Kidney (tissue), 14 donors: ENCODE data around the gene HTRA3. TPM values are rescaled to one million over a fixed set of nuclear protein-coding genes. Genes with fewer than 3 reads are reported as not detected.

ENCODE experiments used
- DNase-seq, 5 donors: peaks; one replicate each; pipeline ENCODE4 v3.0.0-alpha.2; 2013 to 2020
- FAIRE-seq: peaks from 2 replicates; lab custom pipeline; 2012; peaks lifted over from hg19 to GRCh38; lab: Jason Lieb, UNC
- H3K27ac ChIP-seq, 2 donors: one replicate each; pipeline ENCODE4 v1.7.0; 2013; ENCODE audit warnings: low read depth in 2 of 2, low read length in 2 of 2, inconsistent platforms in 1 of 2
- H3K27me3 ChIP-seq: one replicate; pipeline ENCODE4 v1.7.1; 2013; ENCODE audit warnings: low read length, inconsistent platforms; ENCODE audit not compliant: control insufficient read depth, insufficient read depth
- H3K36me3 ChIP-seq, 3 donors: one replicate each; pipeline versions ENCODE4 v1.7.0 to v1.7.1; 2013; ENCODE audit warnings: low read length in 3 of 3, control low read depth in 1 of 3, inconsistent platforms in 1 of 3; ENCODE audit not compliant: insufficient read depth in 3 of 3, control insufficient read depth in 2 of 3
- H3K4me1 ChIP-seq, 3 donors: one replicate each; pipeline versions ENCODE4 v1.7.0 to v1.7.1; 2013; ENCODE audit warnings: low read length in 3 of 3, inconsistent platforms in 1 of 3, low read depth in 1 of 3; ENCODE audit not compliant: control insufficient read depth in 2 of 3, insufficient read depth in 2 of 3
- H3K4me3 ChIP-seq, 3 donors: one replicate each; pipeline versions ENCODE4 v1.7.0 to v1.8.1; 2013; ENCODE audit warnings: low read length in 3 of 3, control low read depth in 1 of 3, inconsistent platforms in 1 of 3
- H3K9ac ChIP-seq, 3 donors: one replicate each; pipeline versions ENCODE4 v1.7.0 to v1.7.1; 2013; ENCODE audit warnings: low read length in 3 of 3, control low read depth in 1 of 3, inconsistent platforms in 1 of 3
- H3K9me3 ChIP-seq, 3 donors: one replicate each; pipeline versions ENCODE4 v1.7.0 to v1.7.1; 2013; ENCODE audit warnings: low read length in 3 of 3, control low read depth in 1 of 3, inconsistent platforms in 1 of 3; ENCODE audit not compliant: control insufficient read depth in 2 of 3, insufficient read depth in 1 of 3
- intact Hi-C: fragments of 100-400 bp; cut with DNase I; formaldehyde crosslinking; loops from one replicate; pipeline ENCODE4 v1.11.1; 2022
- polyA plus RNA-seq: library from polyadenylated mRNA; stranded (reverse); fragments of 350-450 nt; fragmentation: Illumina TruSeq; extraction: RNeasy Lipid Tissue Mini Kit (QIAGEN cat#74804); gene quantifications from one replicate; pipeline ENCODE4 v1.2.3, GENCODE V29; 2014; ENCODE audit warnings: low read depth, low replicate concordance; ENCODE audit not compliant: insufficient read depth
- total RNA-seq: library from RNA; stranded (reverse); fragmentation: NEBNext Ultra II Directional; extraction: Animal tissue kit (Norgen Biotek cat#: 25700); gene quantifications from one replicate; pipeline ENCODE4 v1.2.1, GENCODE V29; 2021
- TF ChIP-seq, protein P1 (sequence below): IDR thresholded peaks from 3 replicates; pipeline ENCODE4 v1.5.1; 2012; ENCODE audit warnings: mild to moderate bottlenecking, moderate library complexity, borderline replicate concordance; ENCODE audit not compliant: insufficient read depth; ENCODE audit errors: extremely low read depth
- donor health status: control.
- donor health status: control.
- donor health status: control.
- donor health status: control.
- donor health status: control.
- donor health status: DM: yes; HTN: yes; CAD: no.
- donor health status: Normal renal cell carcinoma (clear cell type).

Gene HTRA3
- total and polyA plus RNA-seq, 2 donors from 2014 or later, result 1.7 to 6.5 TPM

DNA sequence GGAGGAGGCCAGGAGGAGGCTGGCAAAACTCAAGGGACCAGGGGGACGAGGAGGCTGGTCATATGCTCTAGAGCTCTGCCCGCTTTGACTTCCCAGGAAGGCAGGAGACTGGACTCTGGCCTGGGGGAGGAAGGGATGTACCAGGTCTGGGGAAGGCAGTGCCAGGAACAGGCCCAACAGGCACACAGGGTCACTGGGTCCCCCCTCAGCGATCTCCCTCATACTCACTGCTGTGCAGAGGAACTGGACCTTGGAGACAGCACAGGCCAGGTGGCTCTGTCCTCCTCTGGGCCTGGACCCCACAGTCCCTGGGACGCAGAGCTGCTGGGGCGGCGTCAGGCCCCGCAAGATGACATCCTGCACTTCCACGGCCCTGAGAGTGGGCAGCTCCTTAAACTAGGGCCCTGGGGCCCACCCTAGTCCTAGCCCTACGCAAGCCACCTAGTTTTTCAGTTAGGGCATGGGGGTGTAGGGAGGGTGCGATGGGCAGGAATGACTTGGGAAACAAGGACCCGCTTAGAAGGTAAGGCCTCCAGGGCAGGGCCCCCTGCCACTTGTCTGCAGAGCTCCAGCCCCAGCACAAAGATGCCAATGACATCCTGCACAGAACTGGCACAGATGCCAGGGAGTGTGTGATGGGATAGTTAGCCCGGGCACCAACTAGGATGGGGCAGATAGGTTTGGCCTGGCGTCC, 59.5 kb downstream of the HTRA3 start:
- H3K9ac ChIP-seq, result no peak overlapping the region
- TF ChIP-seq, protein P1, sequence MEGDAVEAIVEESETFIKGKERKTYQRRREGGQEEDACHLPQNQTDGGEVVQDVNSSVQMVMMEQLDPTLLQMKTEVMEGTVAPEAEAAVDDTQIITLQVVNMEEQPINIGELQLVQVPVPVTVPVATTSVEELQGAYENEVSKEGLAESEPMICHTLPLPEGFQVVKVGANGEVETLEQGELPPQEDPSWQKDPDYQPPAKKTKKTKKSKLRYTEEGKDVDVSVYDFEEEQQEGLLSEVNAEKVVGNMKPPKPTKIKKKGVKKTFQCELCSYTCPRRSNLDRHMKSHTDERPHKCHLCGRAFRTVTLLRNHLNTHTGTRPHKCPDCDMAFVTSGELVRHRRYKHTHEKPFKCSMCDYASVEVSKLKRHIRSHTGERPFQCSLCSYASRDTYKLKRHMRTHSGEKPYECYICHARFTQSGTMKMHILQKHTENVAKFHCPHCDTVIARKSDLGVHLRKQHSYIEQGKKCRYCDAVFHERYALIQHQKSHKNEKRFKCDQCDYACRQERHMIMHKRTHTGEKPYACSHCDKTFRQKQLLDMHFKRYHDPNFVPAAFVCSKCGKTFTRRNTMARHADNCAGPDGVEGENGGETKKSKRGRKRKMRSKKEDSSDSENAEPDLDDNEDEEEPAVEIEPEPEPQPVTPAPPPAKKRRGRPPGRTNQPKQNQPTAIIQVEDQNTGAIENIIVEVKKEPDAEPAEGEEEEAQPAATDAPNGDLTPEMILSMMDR, result no peak
- H3K9me3 ChIP-seq, result peaks cover 0 to 5% (median 0%) of the 10 kb centered on the region in 3 donors
- H3K4me1 ChIP-seq, result peaks cover 0 to 6% (median 4%) of the 10 kb centered on the region in 3 donors
- no peak overlapping the region for H3K27ac ChIP-seq
- DNase-seq, result peak in 1 of 5 donors; percentile 33
- intact Hi-C loops, result no loop called here
- FAIRE-seq, result no peak
- H3K27me3 ChIP-seq, result no peaks in the 10 kb centered on the region
- no peaks in the 10 kb centered on the region for H3K36me3 ChIP-seq
- no peak overlapping the region for H3K4me3 ChIP-seq

DNA sequence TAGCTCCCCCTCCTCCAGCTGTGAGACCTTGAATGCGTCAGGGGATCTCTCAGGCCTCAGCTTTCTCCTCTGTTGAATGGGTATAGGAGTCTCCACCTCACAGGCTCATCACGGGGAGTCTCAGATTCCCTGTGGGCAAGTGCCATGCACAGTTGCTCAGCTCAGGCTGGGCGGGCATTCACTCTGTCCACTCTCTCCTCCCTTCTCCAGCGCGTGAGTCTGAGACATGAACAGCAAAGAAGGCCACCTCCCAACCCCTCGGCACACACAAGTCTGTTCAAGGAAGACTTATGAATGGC, 60.0 kb downstream of the HTRA3 start:
- intact Hi-C loops, result no loop called here
- DNase-seq (no peak), FAIRE-seq (no peak)
- H3K27ac ChIP-seq, result no peak overlapping the region
- TF ChIP-seq, protein P1, result no peak
- H3K27me3 ChIP-seq, result no peaks in the 10 kb centered on the region
- H3K9ac ChIP-seq, result no peak overlapping the region
- no peaks in the 10 kb centered on the region for H3K36me3 ChIP-seq
- peaks cover 0 to 3% (median 0%) of the 10 kb centered on the region in 3 donors for H3K9me3 ChIP-seq
- peaks cover 0 to 6% (median 6%) of the 10 kb centered on the region in 3 donors for H3K4me1 ChIP-seq
- no peak overlapping the region for H3K4me3 ChIP-seq

DNA sequence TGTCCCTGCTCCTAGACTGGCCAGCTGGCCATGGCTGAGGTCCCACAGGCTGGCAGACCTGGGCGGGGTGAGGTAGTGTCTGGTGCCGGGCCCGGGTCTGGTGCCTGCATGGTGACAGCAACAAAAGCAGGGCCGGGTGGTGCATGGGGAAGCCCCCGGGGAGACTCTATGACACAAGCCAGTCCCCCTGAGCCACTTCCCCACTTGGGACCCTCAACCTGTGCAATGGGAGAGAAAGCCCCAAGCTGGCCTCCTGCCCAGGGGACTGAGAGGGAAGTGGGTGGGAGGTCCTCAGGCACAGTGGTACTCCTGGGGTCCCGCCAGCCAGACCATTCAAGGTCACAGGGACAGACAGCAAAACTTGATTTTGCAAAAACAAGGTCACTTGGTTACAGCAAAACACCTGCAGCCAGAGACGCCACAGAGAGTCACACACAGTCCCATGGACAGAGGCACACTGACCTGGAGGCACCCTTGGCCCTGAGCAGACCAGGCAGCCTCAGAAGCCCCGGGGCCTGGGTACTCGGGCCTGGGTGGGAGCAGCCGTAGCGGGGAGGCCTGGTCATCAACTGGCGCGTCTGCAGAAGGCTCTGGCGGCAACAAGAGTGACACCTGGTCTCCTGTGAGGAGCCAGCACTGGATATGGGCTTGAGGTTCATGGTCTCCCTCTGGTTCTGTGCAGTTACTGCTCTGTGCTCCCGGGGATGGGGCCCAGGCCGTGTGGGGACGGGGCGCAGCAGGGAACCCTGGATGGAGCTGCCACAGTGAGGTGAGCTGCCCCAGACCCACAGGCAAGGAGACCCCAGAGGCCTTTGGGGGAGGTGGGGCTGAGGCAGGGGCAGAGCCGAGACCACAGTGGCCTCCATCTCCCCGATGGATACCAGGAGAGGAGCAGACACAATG, 60.6 kb downstream of the HTRA3 start:
- H3K27ac ChIP-seq, result no peak overlapping the region
- TF ChIP-seq, protein P1, result no peak
- FAIRE-seq, result no peak
- no peak overlapping the region for H3K4me3 ChIP-seq
- DNase-seq, result peak in 2 of 5 donors; percentile 31 to 59
- H3K27me3 ChIP-seq, result no peaks in the 10 kb centered on the region
- no peaks in the 10 kb centered on the region for H3K36me3 ChIP-seq
- no peak overlapping the region for H3K9ac ChIP-seq
- H3K4me1 ChIP-seq, result peaks cover 0 to 12% (median 11%) of the 10 kb centered on the region in 3 donors
- intact Hi-C loops, result no loop called here
- H3K9me3 ChIP-seq, result peaks cover 0 to 3% (median 0%) of the 10 kb centered on the region in 3 donors
